H1 (cell line): ENCODE results near the gene ADAMTS17. TPM values are rescaled to one million over a fixed set of nuclear protein-coding genes. Genes with fewer than 3 reads are reported as not detected.

Experiments used
- CBX8 ChIP-seq: fragments of 300-800, 300-1000 bp; sonication (generic); IDR thresholded peaks from 2 replicates; pipeline ENCODE4 v1.7.1; 2016; ENCODE audit warnings: low read depth, low read length, borderline replicate concordance
- CHD7 ChIP-seq: fragments of 300-600 bp; sonication (generic); IDR thresholded peaks from 2 replicates; pipeline ENCODE4 v1.7.1; 2012; ENCODE audit warnings: low read length, moderate library complexity, mild to moderate bottlenecking, inconsistent platforms; ENCODE audit not compliant: insufficient replicate concordance
- E2F6 ChIP-seq: IDR thresholded peaks from 2 replicates; pipeline ENCODE4 v1.6.1; 2012; ENCODE audit warnings: inconsistent platforms
- TAF7 ChIP-seq: optimal IDR thresholded peaks from 2 replicates; pipeline ENCODE3; 2011; ENCODE audit warnings: low read depth, mild to moderate bottlenecking, inconsistent platforms, low read length, moderate library complexity, borderline replicate concordance
- YY1 ChIP-seq: IDR thresholded peaks from 2 replicates; pipeline ENCODE4 v1.6.1; 2011; ENCODE audit warnings: low read depth, mild to moderate bottlenecking, low read length
- polyA plus RNA-seq, 7 experiments: library from polyadenylated mRNA; depleted of rRNA in 3 of 7; stranded (reverse) in 5 of 7; unstranded in 2 of 7; fragments of >200 nt in 5 of 7; fragments of 200-250 nt in 2 of 7; gene quantifications; 1 replicate in 5 of 7; 2 replicates in 1 of 7; 4 replicates in 1 of 7; pipeline versions ENCODE4 v1.2.1 to v1.2.3, GENCODE V29; 2011 to 2013; ENCODE audit warnings: missing spikeins in 2 of 7, mixed read lengths in 2 of 7
- total RNA-seq: library from RNA; stranded (reverse); fragmentation: NEBNext Ultra II Directional; extraction: Animal tissue kit (Norgen Biotek cat#: 25700); gene quantifications from 2 replicates; pipeline ENCODE4 v1.2.1, GENCODE V29; 2021

Gene ADAMTS17
- total and polyA plus RNA-seq, 2 of the 8 experiments (the other 6 are each of a cell fraction or from before 2014, with no cell fraction given): 0.51 to 1.7 TPM

DNA sequence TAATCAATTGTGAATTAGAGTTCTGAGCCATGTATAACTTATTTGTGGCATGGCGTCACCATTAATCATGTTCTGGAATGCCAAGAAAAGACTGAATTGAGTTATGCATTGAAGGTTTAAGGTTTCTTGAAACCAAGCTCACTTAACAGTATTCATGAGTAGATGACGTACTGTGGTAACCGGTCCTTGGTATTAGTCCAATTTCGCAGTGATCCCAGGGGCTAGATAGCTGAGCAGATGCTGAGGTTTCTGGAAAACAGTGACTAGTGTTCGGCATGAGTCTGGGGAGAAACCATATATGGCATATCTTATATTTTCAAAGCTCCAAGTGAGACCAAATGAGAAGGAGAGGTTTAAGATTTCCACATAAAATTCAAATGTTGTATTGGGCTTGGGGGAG is 390.3 kb downstream of the ADAMTS17 start (continued):
- TF ChIP-seq CHD7 (no peak), TAF7 (no peak), E2F6 (no peak), YY1 (no peak), CBX8 (no peak)
